Bone marrow (tissue), 2 donors: ENCODE data around the gene TNNC1.
A peak's percentile ranks its signal among the peaks of the same experiment; 100 is the strongest.

ENCODE experiments used
- DNase-seq, 2 donors: peaks; one replicate each; lab custom pipeline; 2025; lab: John Stamatoyannopoulos, UW

The TNNC1 gene

DNA sequence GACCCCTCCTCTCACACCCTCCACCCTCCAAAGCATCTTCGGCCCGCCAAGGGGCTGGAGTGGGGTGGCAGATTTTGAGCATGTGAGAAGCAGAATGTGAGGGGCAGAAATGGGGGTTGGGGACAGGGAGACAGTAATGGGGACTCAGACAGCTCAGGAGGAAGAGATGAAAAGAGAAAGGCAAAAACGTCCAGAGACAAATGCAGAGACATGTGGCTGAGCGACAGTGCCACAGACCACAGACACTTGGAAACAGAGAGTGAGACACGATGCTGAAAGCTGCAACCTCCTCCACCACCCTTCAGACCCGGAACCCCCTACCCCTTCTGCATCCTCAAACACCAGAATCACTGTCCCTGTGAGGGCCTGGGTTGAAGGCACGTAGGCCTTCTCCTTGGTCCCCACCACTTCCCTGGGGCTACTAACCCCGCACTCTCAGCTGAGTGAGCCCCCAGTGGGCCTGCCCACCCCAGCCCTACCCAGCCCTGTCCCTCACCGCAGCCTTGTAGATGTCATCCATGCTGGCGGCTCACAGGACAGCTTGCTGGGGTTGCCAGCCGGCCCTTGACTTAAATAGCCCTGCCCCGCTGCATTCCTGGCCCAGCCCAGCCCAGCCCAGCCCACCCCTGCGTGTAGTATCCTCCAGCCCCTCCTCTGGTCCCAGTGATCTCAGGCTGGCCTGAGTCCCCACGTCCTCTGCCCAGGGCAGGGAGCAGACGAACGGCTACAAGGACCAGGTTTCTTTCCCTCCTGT lies at the start of gene TNNC1:
TNNC1 (minus strand) TSS at position 546 of the 754 bp plus-strand sequence; CDS start at position 520, 26 bp downstream.
- DNase-seq: no peak

- no peak for DNase-seq
Observed at GRCh38 chr3:52502808-52503350, 49.0 kb upstream of the TNNC1 start.

DNA sequence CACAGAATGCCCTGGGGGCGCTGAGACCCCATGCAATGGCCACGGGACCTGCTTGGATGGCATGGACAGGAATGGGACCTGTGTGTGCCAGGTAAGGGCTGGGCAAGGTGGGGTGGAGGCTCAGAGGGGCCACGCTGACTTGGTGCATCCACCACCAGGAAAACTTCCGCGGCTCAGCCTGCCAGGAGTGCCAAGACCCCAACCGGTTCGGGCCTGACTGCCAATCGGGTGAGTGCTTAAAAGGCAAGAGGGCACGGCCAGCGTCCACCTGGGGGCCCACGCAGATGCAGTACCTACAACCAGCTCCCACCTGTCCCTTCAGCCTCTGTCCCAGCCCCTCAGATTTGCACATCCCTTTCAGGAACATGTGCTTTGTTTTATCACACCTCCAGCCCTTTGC lies 48.2 kb upstream of the TNNC1 start:
- no peak for DNase-seq

GRCh38 chr3:52501046-52501445 lies 47.2 kb upstream of the TNNC1 start:
- no peak for DNase-seq

GRCh38 chr3:52498137-52499054 lies 44.6 kb upstream of the TNNC1 start:
- DNase-seq: peak; percentile 64 to 79

GRCh38 chr3:52495777-52496602 lies 42.1 kb upstream of the TNNC1 start:
- DNase-seq: no peak

DNA sequence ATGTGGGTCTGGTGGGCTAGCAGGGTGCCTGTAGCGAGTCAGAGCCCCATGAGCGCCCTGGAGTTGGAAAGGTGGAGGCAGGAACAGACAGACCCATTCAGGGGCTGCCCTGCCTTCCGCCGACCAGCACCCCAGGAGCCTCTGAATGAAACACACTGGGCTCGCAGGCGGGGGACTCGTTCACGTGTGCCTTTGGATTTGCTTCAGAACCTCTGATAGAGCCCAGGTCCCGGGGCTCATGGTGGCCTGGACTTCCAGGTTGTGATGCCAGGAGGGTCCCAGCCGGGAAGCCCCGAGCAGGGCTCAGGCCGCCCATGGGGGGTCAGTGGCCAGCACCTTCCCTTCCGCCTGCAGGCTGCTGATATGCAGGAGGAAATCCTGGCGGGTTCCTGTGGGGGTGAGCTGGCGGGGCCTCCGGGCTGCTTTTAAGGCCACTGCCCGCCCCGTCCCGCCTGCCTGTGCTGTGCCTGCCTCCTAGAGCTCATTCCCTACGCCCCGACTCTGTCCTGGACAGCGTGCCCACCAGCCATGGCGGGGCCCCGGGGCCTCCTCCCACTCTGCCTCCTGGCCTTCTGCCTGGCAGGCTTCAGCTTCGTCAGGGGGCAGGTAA lies 41.1 kb upstream of the TNNC1 start, which contains the start of gene STAB1:
STAB1 (plus strand) TSS at position 453 of the 610 bp plus-strand sequence; CDS start at position 529, 76 bp downstream.
- DNase-seq: peak; percentile 15 to 16

DNA sequence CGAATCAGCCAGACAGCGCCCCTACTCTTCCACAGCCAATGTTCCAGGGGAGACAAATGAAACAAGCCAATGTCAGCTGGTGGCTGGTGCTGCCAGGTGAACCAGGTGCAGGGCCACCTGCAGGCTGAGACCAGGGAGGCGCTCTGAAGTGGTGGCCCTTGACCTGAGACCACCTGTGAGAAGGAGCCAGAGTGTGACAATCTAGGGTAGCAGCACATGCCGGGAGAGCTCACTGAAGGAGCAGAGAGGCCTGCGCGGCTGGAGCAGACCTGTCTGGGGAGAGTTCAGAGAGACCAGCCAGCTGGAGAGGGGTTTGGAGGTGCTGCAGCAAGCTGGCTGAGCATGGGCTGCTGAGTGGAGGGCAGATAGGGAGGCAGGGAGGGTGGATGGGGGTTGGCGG lies 40.6 kb upstream of the TNNC1 start:
- no peak for DNase-seq

DNA sequence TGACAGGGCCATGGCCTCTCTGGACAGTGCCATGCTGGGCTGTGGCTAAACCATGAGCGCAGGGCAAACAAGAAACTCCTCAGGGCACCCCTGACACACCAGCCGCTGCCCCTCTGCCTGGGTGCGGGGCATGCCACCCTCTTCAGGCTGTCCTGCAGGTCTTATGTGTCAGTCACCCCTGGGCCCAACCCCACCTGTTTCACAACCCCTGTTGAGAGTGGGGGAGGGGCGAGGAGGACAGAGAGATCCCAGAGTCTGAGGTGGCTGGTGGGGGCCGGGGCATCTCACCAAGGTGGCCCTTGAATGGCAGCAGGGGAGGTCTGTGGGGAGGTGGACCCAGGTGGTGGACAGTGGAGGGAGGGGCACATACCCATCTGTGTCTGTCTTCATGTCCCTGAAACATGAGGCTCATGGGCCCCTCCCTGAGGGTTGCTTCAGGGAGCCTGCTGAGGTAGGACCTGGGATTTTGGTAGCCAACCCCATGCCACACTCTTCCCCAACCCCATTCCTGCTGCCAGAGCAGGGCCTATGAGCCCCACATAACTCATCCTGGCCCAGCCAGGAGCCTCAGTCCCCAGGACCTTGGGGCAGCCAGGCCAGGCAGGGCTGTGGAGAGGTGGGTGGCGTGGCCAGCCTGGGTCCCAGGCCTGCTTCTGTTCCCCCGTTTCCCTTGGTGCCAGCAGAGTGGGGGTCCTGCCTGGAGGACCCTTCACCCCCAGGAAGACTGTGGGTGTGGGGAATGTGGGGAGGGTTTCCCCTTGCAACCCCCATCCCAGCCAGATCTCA lies 39.6 kb upstream of the TNNC1 start:
- DNase-seq: no peak

DNA sequence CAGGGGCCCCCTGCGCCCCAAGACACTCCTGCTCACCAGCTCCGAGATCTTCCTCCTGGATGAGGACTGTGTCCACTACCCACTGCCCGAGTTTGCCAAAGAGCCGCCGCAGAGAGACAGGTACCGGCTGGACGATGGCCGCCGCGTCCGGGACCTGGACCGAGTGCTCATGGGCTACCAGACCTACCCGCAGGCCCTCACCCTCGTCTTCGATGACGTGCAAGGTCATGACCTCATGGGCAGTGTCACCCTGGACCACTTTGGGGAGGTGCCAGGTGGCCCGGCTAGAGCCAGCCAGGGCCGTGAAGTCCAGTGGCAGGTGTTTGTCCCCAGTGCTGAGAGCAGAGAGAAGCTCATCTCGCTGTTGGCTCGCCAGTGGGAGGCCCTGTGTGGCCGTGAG lies 38.2 kb upstream of the TNNC1 start:
- DNase-seq: no peak

DNA sequence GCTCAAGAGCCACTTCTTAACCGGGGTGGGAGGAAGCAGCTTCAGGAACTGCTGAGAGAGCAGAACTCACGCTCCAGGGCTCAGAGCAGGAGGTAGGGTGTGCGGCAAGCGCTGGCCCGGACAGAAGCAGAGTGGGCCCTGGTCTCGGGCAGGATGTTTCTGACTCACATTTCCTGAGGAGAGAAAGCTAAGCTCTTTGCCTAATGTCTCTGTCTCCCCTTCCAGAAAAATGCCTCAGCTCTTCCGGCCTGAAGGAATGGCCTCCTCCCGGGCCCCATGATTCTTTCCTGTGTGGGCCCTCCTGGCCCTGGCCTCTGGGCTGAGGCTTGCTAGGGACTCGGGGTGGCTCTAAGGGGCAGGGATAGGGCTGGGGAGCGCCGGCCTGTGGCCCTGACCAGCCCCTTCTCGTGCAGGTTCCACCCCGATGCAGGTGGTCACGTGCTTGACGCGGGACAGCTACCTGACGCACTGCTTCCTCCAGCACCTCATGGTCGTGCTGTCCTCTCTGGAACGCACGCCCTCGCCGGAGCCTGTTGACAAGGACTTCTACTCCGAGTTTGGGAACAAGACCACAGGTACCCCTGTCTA lies 37.2 kb upstream of the TNNC1 start:
- DNase-seq: peak in 1 of 2 donors; percentile 76

DNA sequence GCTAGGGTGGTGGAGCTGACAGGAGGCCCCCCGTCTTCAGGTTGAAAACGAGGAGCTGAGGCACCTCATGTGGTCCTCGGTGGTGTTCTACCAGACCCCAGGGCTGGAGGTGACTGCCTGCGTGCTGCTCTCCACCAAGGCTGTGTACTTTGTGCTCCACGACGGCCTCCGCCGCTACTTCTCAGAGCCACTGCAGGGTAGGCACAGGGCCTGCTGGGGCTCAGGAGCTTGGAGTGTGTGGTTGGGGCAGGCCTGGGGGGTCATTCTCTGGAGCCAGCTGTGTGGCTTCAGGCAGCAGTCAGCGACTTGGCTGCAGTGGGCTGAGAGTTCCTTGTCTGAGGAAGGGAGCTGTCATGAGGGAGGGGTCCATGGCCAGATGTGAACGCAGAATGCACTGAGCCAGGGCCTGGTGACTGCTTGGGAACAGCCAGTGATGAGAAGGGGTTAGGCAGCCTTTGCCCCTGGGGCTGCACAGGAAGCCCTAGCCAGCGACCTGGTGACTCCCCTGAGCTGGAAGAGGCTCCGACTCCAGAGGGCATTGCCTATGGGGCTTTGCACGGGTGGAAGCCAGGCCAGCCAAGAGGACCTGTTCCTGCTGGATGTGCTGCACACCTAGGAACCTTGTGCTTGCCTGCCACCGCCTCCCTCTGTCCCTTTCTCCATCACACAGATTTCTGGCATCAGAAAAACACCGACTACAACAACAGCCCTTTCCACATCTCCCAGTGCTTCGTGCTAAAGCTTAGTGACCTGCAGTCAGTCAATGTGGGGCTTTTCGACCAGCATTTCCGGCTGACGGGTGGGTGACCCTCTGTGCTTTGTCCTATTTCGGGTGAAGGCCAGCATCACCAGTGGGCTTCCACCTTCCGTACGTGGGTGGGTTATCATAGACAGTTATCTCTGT lies 36.4 kb upstream of the TNNC1 start:
- DNase-seq: no peak

DNA sequence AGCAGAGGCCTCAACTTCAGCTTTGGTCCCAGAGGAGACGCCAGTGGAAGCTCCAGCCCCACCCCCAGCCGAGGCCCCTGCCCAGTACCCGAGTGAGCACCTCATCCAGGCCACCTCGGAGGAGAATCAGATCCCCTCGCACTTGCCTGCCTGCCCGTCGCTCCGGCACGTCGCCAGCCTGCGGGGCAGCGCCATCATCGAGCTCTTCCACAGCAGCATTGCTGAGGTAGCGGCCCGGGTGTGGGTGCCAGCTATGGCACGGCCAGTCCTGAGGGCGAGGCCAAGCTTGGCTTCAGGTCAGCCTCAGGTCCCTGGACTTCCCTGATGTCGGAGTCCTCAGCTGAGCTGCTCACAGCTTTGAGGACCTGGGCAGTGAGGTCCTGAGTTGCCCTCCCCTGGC lies 35.6 kb upstream of the TNNC1 start:
- DNase-seq: no peak

GRCh38 chr3:52488746-52489145 lies 34.9 kb upstream of the TNNC1 start:
- DNase-seq: no peak

GRCh38 chr3:52487788-52488691 lies 34.2 kb upstream of the TNNC1 start:
- DNase-seq: no peak

GRCh38 chr3:52487050-52487787 lies 33.4 kb upstream of the TNNC1 start:
- DNase-seq: no peak
